ENCODE data around the gene MC1R. TPM values are rescaled to one million over a fixed set of nuclear protein-coding genes. Genes with fewer than 3 reads are reported as not detected.
"Not testable (repeated sequence)": the region's sequence is repeated elsewhere in the genome, so short reads cannot be mapped to it uniquely, and the experiment has no call there.

Gene MC1R
- total RNA-seq, 1 experiment from 2014 or later = 13.4 TPM

GRCh38 chr16:89871895-89872294 is 46.8 kb upstream of the MC1R start:
- intact Hi-C loops (cut with micrococcal nuclease; ENCODE audit: unreplicated experiment) = no loop called here
- Histone ChIP-seq H3K4me3 (ENCODE audit: low read depth, low read length, poor library complexity, severe bottlenecking) (no peak overlapping the region), H3K36me3 (ENCODE audit: insufficient read depth, low read length, poor library complexity, severe bottlenecking) (peaks cover 19% of the 10 kb centered on the region), H3K27me3 (replicated peaks; ENCODE audit: insufficient read depth, low read depth, low read length, poor library complexity) (no peaks in the 10 kb centered on the region), H3K27ac (ENCODE audit: low read depth, low read length, poor library complexity, severe bottlenecking) (no peak overlapping the region), H3K9me3 (ENCODE audit: low read depth, low read length, poor library complexity, severe bottlenecking) (peaks cover 8% of the 10 kb centered on the region), H3K4me1 (ENCODE audit: insufficient read depth, low read length, poor library complexity, severe bottlenecking) (peaks cover 7% of the 10 kb centered on the region)
- DNase-seq (ENCODE audit: low spot score) = no peak
- ChIA-PET POLR2A (ENCODE audit: low non-redundant PET) (no interaction called here), CTCF (no interaction called here)
- TSS peak; percentile 52 for BruUV-seq (replicated peaks)
- TF ChIP-seq EZH2 (IDR thresholded peaks at IDR 0.05; ENCODE audit: borderline replicate concordance, low read depth, low read length, poor library complexity, severe bottlenecking) = no peak
- no peak for TF ChIP-seq CTCF (conservative IDR thresholded peaks at IDR 0.05; ENCODE audit: low read depth, low read length)

- Histone ChIP-seq H3K4me3 (ENCODE audit: low read depth, low read length, poor library complexity, severe bottlenecking) (peak within 1 kb of the TSS; percentile 75), H3K9me3 (ENCODE audit: low read depth, low read length, poor library complexity, severe bottlenecking) (no peaks in the 10 kb centered on the region), H3K27me3 (replicated peaks; ENCODE audit: insufficient read depth, low read depth, low read length, poor library complexity) (no peaks in the 10 kb centered on the region), H3K36me3 (ENCODE audit: insufficient read depth, low read length, poor library complexity, severe bottlenecking) (peaks cover 15% of the 10 kb centered on the region), H3K4me1 (ENCODE audit: insufficient read depth, low read length, poor library complexity, severe bottlenecking) (peaks cover 7% of the 10 kb centered on the region), H3K27ac (ENCODE audit: low read depth, low read length, poor library complexity, severe bottlenecking) (peak within 1 kb of the TSS; percentile 99)
- DNase-seq (ENCODE audit: low spot score) = peak; percentile 94
- POLR2A ChIA-PET (ENCODE audit: low non-redundant PET) = interaction anchor here (0.6 kb wide), 3 partner anchors 20 to 173 kb away, joined by 3 to 6 read pairs (median 3); no protein-coding TSS in a partner anchor
- TF ChIP-seq EZH2 (IDR thresholded peaks at IDR 0.05; ENCODE audit: borderline replicate concordance, low read depth, low read length, poor library complexity, severe bottlenecking) = no peak
- TF ChIP-seq CTCF (conservative IDR thresholded peaks at IDR 0.05; ENCODE audit: low read depth, low read length) = no peak
- intact Hi-C loops (cut with micrococcal nuclease; ENCODE audit: unreplicated experiment) = no loop called here
- CTCF ChIA-PET = interaction anchor here (0.5 to 1.0 kb wide), 5 partner anchors 10 to 158 kb away, joined by 3 to 13 read pairs (median 8); no protein-coding TSS in a partner anchor
- TSS peak; percentile 50 for BruUV-seq (replicated peaks)
These were observed 45.3 kb upstream of the MC1R start, which contains the start of gene TCF25 for GRCh38 chr16:89873109-89873971. Gene TCF25 (plus strand): TSS chr16:89873592. CDS start chr16:89873668, 76 bp downstream.

GRCh38 chr16:89873972-89874689 is 44.5 kb upstream of the MC1R start:
- Histone ChIP-seq H3K27me3 (replicated peaks; ENCODE audit: insufficient read depth, low read depth, low read length, poor library complexity) (no peaks in the 10 kb centered on the region), H3K4me3 (ENCODE audit: low read depth, low read length, poor library complexity, severe bottlenecking) (peak overlapping the region; percentile 75), H3K27ac (ENCODE audit: low read depth, low read length, poor library complexity, severe bottlenecking) (peak overlapping the region; percentile 99), H3K4me1 (ENCODE audit: insufficient read depth, low read length, poor library complexity, severe bottlenecking) (peaks cover 7% of the 10 kb centered on the region), H3K36me3 (ENCODE audit: insufficient read depth, low read length, poor library complexity, severe bottlenecking) (peaks cover 22% of the 10 kb centered on the region), H3K9me3 (ENCODE audit: low read depth, low read length, poor library complexity, severe bottlenecking) (no peaks in the 10 kb centered on the region)
- no TSS peak for BruUV-seq (replicated peaks)
- ChIA-PET POLR2A (ENCODE audit: low non-redundant PET) (interaction anchor here (0.7 kb wide), 1 partner anchor 44 kb away, joined by 5 read pairs; the partner anchor contains the start of gene MC1R), CTCF (interaction anchor here (0.6 to 1.0 kb wide), 4 partner anchors 10 to 71 kb away, joined by 3 to 13 read pairs (median 5); no protein-coding TSS in a partner anchor)
- TF ChIP-seq CTCF (conservative IDR thresholded peaks at IDR 0.05; ENCODE audit: low read depth, low read length) (no peak), EZH2 (IDR thresholded peaks at IDR 0.05; ENCODE audit: borderline replicate concordance, low read depth, low read length, poor library complexity, severe bottlenecking) (no peak)
- intact Hi-C loops (cut with micrococcal nuclease; ENCODE audit: unreplicated experiment) = no loop called here
- DNase-seq (ENCODE audit: low spot score) = peak; percentile 94

- intact Hi-C loops (cut with micrococcal nuclease; ENCODE audit: unreplicated experiment); H3K9me3 ChIP-seq (ENCODE audit: low read depth, low read length, poor library complexity, severe bottlenecking); BruUV-seq (replicated peaks); H3K27me3 ChIP-seq (replicated peaks; ENCODE audit: insufficient read depth, low read depth, low read length, poor library complexity); POLR2A ChIA-PET (ENCODE audit: low non-redundant PET); H3K27ac ChIP-seq (ENCODE audit: low read depth, low read length, poor library complexity, severe bottlenecking); H3K4me1 ChIP-seq (ENCODE audit: insufficient read depth, low read length, poor library complexity, severe bottlenecking); DNase-seq (ENCODE audit: low spot score); CTCF ChIA-PET; H3K4me3 ChIP-seq (ENCODE audit: low read depth, low read length, poor library complexity, severe bottlenecking): not testable (repeated sequence)
- H3K36me3 ChIP-seq (ENCODE audit: insufficient read depth, low read length, poor library complexity, severe bottlenecking) = peaks cover 39% of the 10 kb centered on the region
These were observed 39.5 kb upstream of the MC1R start for GRCh38 chr16:89879123-89879522.
